H1 (cell line): ENCODE data around the gene ARHGEF26. TPM values are rescaled to one million over a fixed set of nuclear protein-coding genes. Genes with fewer than 3 reads are reported as not detected.

Experiments
- CHD1 ChIP-seq: IDR thresholded peaks from 2 replicates; pipeline ENCODE4 v1.6.1; 2012; ENCODE audit warnings: low read depth, low read length, improper control_type of control experiment
- CHD7 ChIP-seq: fragments of 300-600 bp; sonication (generic); IDR thresholded peaks from 2 replicates; pipeline ENCODE4 v1.7.1; 2012; ENCODE audit warnings: low read length, moderate library complexity, mild to moderate bottlenecking, inconsistent platforms; ENCODE audit not compliant: insufficient replicate concordance
- HDAC6 ChIP-seq: IDR thresholded peaks from one replicate; pipeline ENCODE4 v1.7.1; 2012; ENCODE audit warnings: low read depth, mild to moderate bottlenecking, inconsistent platforms, low read length, moderate library complexity
- POLR2A ChIP-seq, 2 experiments: IDR thresholded peaks; 1 replicate in 1 of 2; 2 replicates in 1 of 2; pipeline ENCODE4 v1.6.1; 2011; ENCODE audit warnings: low read depth in 2 of 2, low read length in 2 of 2, mild to moderate bottlenecking in 2 of 2; ENCODE audit errors: control extremely low read depth in 1 of 2
- RBBP5 ChIP-seq: IDR thresholded peaks from 2 replicates; pipeline ENCODE4 v1.7.1; 2012; ENCODE audit warnings: low read depth, mild to moderate bottlenecking, inconsistent platforms, low read length, moderate library complexity, borderline replicate concordance
- SIRT6 ChIP-seq: IDR thresholded peaks from one replicate; pipeline ENCODE4 v1.7.1; 2012; ENCODE audit warnings: low read length, inconsistent platforms
- TAF1 ChIP-seq: IDR thresholded peaks from 2 replicates; pipeline ENCODE4 v1.6.1; 2011; ENCODE audit warnings: mild to moderate bottlenecking, low read depth, low read length
- TAF7 ChIP-seq: optimal IDR thresholded peaks from 2 replicates; pipeline ENCODE3; 2011; ENCODE audit warnings: low read depth, mild to moderate bottlenecking, inconsistent platforms, low read length, moderate library complexity, borderline replicate concordance
- polyA plus RNA-seq, 7 experiments: library from polyadenylated mRNA; depleted of rRNA in 3 of 7; stranded (reverse) in 5 of 7; unstranded in 2 of 7; fragments of >200 nt in 5 of 7; fragments of 200-250 nt in 2 of 7; gene quantifications; 1 replicate in 5 of 7; 2 replicates in 1 of 7; 4 replicates in 1 of 7; pipeline versions ENCODE4 v1.2.1 to v1.2.3, GENCODE V29; 2011 to 2013; ENCODE audit warnings: missing spikeins in 2 of 7, mixed read lengths in 2 of 7
- total RNA-seq: library from RNA; stranded (reverse); fragmentation: NEBNext Ultra II Directional; extraction: Animal tissue kit (Norgen Biotek cat#: 25700); gene quantifications from 2 replicates; pipeline ENCODE4 v1.2.1, GENCODE V29; 2021

The ARHGEF26 gene
- total and polyA plus RNA-seq, 2 of the 8 experiments (the other 6 are each of a cell fraction or from before 2014, with no cell fraction given): 3.1 to 15.6 TPM

GRCh38 chr3:154152741-154153140 lies 31.6 kb downstream of the ARHGEF26 start (continued):
- no peak for TF ChIP-seq CHD7
- TF ChIP-seq TAF7: no peak
- no peak for TF ChIP-seq SIRT6
- no peak for TF ChIP-seq RBBP5
- TF ChIP-seq HDAC6: no peak
- no peak for TF ChIP-seq CHD1
- no peak for TF ChIP-seq TAF1
- TF ChIP-seq POLR2A (IDR thresholded peaks at IDR 0.05; ENCODE audit: control extremely low read depth in 1 of 2, low read depth in 2 of 2, low read length in 2 of 2): no peak
